GM23338 (cell line): Measurements from ENCODE around the gene MTA3.

ENCODE experiments used
- EZH2 ChIP-seq: fragments of 200-600 bp; sonication (generic); IDR thresholded peaks from one replicate; pipeline ENCODE4 v1.8.0; 2017; ENCODE audit warnings: antibody characterized with exemption, mild to moderate bottlenecking, low read depth; ENCODE audit not compliant: unreplicated experiment
- EZH2phosphoT487 ChIP-seq: fragments of 200-600 bp; sonication (generic); IDR thresholded peaks from one replicate; pipeline ENCODE4 v1.8.1; 2018; ENCODE audit warnings: antibody characterized with exemption; ENCODE audit not compliant: unreplicated experiment
- POLR2AphosphoS5 ChIP-seq: IDR thresholded peaks from 2 replicates; pipeline ENCODE4 v1.6.1; 2016; ENCODE audit warnings: antibody characterized with exemption, low read depth
- TF ChIP-seq, protein P1 (sequence below), 2 experiments: fragments of 200-600 bp in 1 of 2; sonication (generic) in 1 of 2; conservative IDR thresholded peaks; 2 replicates each; pipeline versions ENCODE4 v1.5.1 to v1.6.1; 2016 to 2017; ENCODE audit warnings: antibody characterized with exemption in 2 of 2, low read depth in 2 of 2, mild to moderate bottlenecking in 2 of 2, moderate library complexity in 1 of 2

DNA sequence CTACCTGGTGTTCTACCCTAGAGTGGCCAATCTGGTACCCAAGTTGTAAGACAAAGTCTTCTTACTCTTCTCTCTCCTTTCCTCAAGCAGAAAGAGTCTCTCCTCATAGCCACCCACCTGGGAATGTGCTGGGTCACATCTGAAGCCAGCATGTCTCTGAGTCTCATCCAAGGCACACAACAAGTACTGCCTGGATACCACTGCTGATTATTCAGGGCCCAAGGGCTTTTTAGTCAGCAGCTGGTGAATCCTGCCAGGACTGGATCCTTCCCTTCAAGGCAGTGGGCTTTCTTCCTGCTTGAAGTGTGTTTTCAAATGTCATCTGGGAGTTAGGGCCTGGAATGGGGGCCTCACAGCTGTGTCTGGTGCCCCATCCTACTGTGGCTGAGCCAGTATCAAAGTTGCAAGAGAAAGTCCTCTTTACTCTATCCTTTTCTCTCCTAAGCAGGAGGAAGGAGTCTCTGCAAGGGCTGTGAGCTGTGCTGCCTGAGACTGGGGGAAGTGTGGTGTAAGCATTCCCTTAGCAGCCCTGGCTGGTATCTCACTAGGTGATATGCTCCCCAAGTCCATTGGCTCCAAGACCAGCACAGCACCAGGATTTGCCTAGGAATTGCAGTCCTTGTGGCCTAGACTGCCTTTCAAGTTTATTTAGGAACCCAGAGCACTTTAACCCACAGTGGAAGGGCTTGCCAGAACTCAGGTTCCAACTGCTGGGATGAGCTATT is 168.3 kb downstream of the MTA3 start:
- TF ChIP-seq POLR2AphosphoS5 (no peak), EZH2 (no peak), EZH2phosphoT487 (no peak)
- TF ChIP-seq, protein P1, sequence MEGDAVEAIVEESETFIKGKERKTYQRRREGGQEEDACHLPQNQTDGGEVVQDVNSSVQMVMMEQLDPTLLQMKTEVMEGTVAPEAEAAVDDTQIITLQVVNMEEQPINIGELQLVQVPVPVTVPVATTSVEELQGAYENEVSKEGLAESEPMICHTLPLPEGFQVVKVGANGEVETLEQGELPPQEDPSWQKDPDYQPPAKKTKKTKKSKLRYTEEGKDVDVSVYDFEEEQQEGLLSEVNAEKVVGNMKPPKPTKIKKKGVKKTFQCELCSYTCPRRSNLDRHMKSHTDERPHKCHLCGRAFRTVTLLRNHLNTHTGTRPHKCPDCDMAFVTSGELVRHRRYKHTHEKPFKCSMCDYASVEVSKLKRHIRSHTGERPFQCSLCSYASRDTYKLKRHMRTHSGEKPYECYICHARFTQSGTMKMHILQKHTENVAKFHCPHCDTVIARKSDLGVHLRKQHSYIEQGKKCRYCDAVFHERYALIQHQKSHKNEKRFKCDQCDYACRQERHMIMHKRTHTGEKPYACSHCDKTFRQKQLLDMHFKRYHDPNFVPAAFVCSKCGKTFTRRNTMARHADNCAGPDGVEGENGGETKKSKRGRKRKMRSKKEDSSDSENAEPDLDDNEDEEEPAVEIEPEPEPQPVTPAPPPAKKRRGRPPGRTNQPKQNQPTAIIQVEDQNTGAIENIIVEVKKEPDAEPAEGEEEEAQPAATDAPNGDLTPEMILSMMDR (conservative IDR thresholded peaks at IDR 0.05; ENCODE audit: low read depth in 2 of 2), result no peak
